CD14-positive monocyte (primary cell): Measurements from ENCODE around the gene PTPRN2. TPM values are rescaled to one million over a fixed set of nuclear protein-coding genes. Genes with fewer than 3 reads are reported as not detected.

Source experiments
- DNase-seq, 3 donors: peaks; one replicate each; pipeline ENCODE4 v3.0.0-alpha.2; 2011 to 2022
- H2AFZ ChIP-seq: 2 replicates; pipeline ENCODE4 v1.6.0; 2012; ENCODE audit warnings: mild to moderate bottlenecking, low read depth, low read length, inconsistent platforms; ENCODE audit not compliant: insufficient read depth, poor library complexity, severe bottlenecking
- H3K27ac ChIP-seq, 2 donors: 1 replicate in 1 of 2; 2 replicates in 1 of 2; pipeline ENCODE4 v1.5.1; 2012 to 2013; ENCODE audit warnings: low read length in 2 of 2, control low read depth in 1 of 2, inconsistent platforms in 1 of 2, low read depth in 1 of 2, mild to moderate bottlenecking in 1 of 2
- H3K27me3 ChIP-seq, 2 donors: one replicate each; pipeline versions ENCODE4 v1.6.0 to v1.6.1; 2011 to 2013; ENCODE audit warnings: low read length in 2 of 2; ENCODE audit not compliant: control insufficient read depth in 2 of 2, insufficient read depth in 2 of 2
- H3K36me3 ChIP-seq, 2 donors: replicated peaks in 1 of 2; 1 replicate in 1 of 2; 2 replicates in 1 of 2; pipeline versions ENCODE4 v1.5.1 to v1.6.1; 2012 to 2013; ENCODE audit warnings: low read length in 2 of 2, control low read depth in 1 of 2, inconsistent platforms in 1 of 2, mild to moderate bottlenecking in 1 of 2; ENCODE audit not compliant: insufficient read depth in 2 of 2, control insufficient read depth in 1 of 2
- H3K4me1 ChIP-seq, 2 donors: 1 replicate in 1 of 2; 2 replicates in 1 of 2; pipeline versions ENCODE4 v1.5.1 to v1.6.1; 2012 to 2013; ENCODE audit warnings: low read length in 2 of 2, control low read depth in 1 of 2, inconsistent platforms in 1 of 2, mild to moderate bottlenecking in 1 of 2, moderate library complexity in 1 of 2; ENCODE audit not compliant: insufficient read depth in 2 of 2, control insufficient read depth in 1 of 2
- H3K4me2 ChIP-seq: replicated peaks from 2 replicates; pipeline ENCODE3; 2012; ENCODE audit warnings: low read length, moderate library complexity, mild to moderate bottlenecking; ENCODE audit not compliant: poor library complexity, severe bottlenecking; ENCODE audit errors: extremely low read depth
- H3K4me3 ChIP-seq, 3 experiments: fragments of 200-600 bp in 1 of 3; sonication (generic) in 1 of 3; replicated peaks in 1 of 3; 1 replicate in 2 of 3; 2 replicates in 1 of 3; pipeline ENCODE4 v1.5.1; 2011 to 2013; ENCODE audit warnings: low read length in 3 of 3, mild to moderate bottlenecking in 3 of 3, control low read depth in 2 of 3, low read depth in 2 of 3, inconsistent platforms in 1 of 3, moderate library complexity in 1 of 3
- H3K79me2 ChIP-seq: 2 replicates; pipeline ENCODE4 v1.6.0; 2012; ENCODE audit warnings: mild to moderate bottlenecking, control low read depth, inconsistent platforms, low read length, moderate library complexity; ENCODE audit not compliant: insufficient read depth
- H3K9ac ChIP-seq: 2 replicates; pipeline ENCODE4 v1.6.0; 2017; ENCODE audit warnings: low read length, mild to moderate bottlenecking; ENCODE audit not compliant: insufficient read depth, poor library complexity, severe bottlenecking
- H3K9me3 ChIP-seq, 2 donors: replicated peaks in 1 of 2; 1 replicate in 1 of 2; 2 replicates in 1 of 2; pipeline versions ENCODE4 v1.5.1 to v1.6.1; 2012 to 2013; ENCODE audit warnings: low read length in 2 of 2, control low read depth in 1 of 2; ENCODE audit not compliant: control insufficient read depth in 1 of 2, insufficient read depth in 1 of 2
- H4K20me1 ChIP-seq: 2 replicates; pipeline ENCODE4 v1.6.0; 2012; ENCODE audit warnings: mild to moderate bottlenecking, low read length, control low read depth, moderate library complexity; ENCODE audit not compliant: insufficient read depth
- H3K27ac Mint-ChIP-seq, 7 donors: one replicate each; pipeline ENCODE4 v1.8.0; 2020; ENCODE audit warnings: mild to moderate bottlenecking in 7 of 7, mixed read lengths in 7 of 7, moderate library complexity in 6 of 7, inconsistent platforms in 2 of 7
- H3K27me3 Mint-ChIP-seq, 3 donors: one replicate each; pipeline ENCODE4 v1.8.0; 2021 to 2022; ENCODE audit warnings: low read depth in 3 of 3, mild to moderate bottlenecking in 3 of 3, mixed read lengths in 3 of 3, moderate library complexity in 3 of 3, inconsistent platforms in 1 of 3
- H3K36me3 Mint-ChIP-seq, 2 donors: one replicate each; pipeline ENCODE4 v1.8.0; 2020; ENCODE audit warnings: mixed read lengths in 2 of 2, inconsistent platforms in 1 of 2, mild to moderate bottlenecking in 1 of 2
- H3K4me1 Mint-ChIP-seq: one replicate; pipeline ENCODE4 v1.8.0; 2020; ENCODE audit warnings: mild to moderate bottlenecking, mixed read lengths
- H3K4me3 Mint-ChIP-seq, 2 donors: one replicate each; pipeline ENCODE4 v1.8.0; 2020; ENCODE audit warnings: mild to moderate bottlenecking in 2 of 2, mixed read lengths in 2 of 2, moderate library complexity in 1 of 2
- H3K9me3 Mint-ChIP-seq, 7 donors: one replicate each; pipeline ENCODE4 v1.8.0; 2020 to 2022; ENCODE audit warnings: mixed read lengths in 7 of 7, mild to moderate bottlenecking in 6 of 7, moderate library complexity in 6 of 7, inconsistent platforms in 2 of 7
- WGBS: methylation state at CpG from one replicate; pipeline ENCODE4 v1.1.5; 2013; ENCODE audit warnings: missing lambda C conversion rate; ENCODE audit not compliant: insufficient coverage; 5-methylcytosine and 5-hydroxymethylcytosine counted together
- intact Hi-C, 2 donors: fragments of 100-400 bp; cut with micrococcal nuclease; formaldehyde crosslinking; loops; one replicate each; pipeline versions ENCODE4 v1.15.0 to v1.15.1; 2023
- polyA plus RNA-seq, 3 donors: library from polyadenylated mRNA; depleted of rRNA in 1 of 3; unstranded in 2 of 3; stranded (reverse) in 1 of 3; fragments of 300-500 nt in 2 of 3; fragments of >200 nt in 1 of 3; fragmentation: Illumina TruSeq in 2 of 3; gene quantifications; 1 replicate in 2 of 3; 2 replicates in 1 of 3; pipeline ENCODE4 v1.2.3, GENCODE V29; 2012 to 2021
- TF ChIP-seq, protein P1 (sequence below): fragments of 200-600 bp; IDR thresholded peaks from one replicate; pipeline ENCODE4 v1.8.0; 2022; ENCODE audit warnings: antibody characterized with exemption, mild to moderate bottlenecking

The PTPRN2 gene
- polyA plus RNA-seq, 3 donors: 0.25 to 1.4 (median 0.97) TPM

DNA sequence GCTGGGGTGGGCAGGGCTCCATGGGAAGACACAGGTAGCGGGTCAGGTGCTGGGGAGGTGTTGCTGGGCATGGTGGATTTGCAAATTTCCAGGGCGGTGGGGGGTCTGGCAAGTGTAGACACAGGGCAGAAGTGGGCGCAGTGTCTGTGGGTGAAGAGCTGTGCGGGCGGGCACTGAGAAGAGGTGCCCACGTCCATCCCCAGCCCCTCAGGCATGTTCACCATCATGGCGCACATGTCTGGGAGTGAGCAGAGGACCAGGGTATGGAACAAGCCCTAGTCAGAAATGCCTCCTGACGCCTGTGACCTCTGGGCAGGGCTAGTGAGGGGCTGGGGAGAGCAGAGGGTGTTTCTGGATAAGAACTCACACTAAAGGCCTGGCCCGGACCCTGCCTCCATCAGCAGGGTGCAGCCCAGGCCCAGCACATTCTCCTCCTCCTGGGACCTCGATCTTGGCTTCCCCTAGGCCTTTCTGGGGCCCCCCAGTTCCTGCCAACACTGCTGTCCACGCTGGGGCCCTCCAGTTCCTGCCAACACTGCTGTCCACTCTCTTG, 612.9 kb downstream of the PTPRN2 start:
- WGBS: 90% methylated on average over 11 of the region's 11 CpGs

DNA sequence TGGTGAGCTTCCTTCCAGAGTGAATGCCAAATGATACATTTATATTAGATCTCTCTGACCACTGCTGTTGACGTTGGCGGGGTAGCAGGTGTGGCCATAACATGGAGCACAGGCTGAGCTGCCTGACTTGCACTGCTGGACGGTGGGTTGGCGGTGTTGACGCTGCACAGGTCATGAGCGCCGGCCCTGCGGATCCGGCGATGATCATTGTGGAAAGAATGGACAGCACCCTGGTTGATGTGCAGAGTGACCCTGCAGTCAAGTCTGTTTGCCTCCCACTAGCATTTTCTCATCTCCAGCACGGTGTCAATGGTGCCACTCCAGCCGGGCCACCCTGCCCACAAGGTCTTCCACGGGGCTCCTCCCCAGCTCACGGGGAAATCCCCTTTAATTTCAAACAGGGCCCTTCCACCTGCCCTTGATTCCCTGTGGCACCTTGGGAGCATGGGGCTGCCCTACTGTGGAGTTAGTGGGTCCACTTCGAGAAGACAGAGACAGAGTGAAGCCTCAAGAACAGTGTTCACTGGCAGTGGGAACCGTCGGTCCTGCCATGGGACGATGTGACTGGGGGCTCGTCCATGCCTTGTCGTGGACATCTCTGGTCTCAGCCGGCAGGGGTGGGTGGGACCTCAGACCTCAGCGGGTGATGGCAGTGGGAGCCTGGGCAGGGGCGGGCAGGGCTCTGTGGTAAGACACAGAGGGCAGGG, 613.5 kb downstream of the PTPRN2 start:
- Histone ChIP-seq H4K20me1 (no peaks in the 10 kb centered on the region), H3K4me2 (no peak overlapping the region), H3K36me3 (no peaks in the 10 kb centered on the region), H3K9ac (no peak overlapping the region), H3K27ac (no peak overlapping the region), H3K27me3 (no peaks in the 10 kb centered on the region), H3K9me3 (peaks cover 23 to 58% of the 10 kb centered on the region in 2 donors), H3K4me3 (no peak overlapping the region), H3K4me1 (no peaks in the 10 kb centered on the region), H2AFZ (no peak overlapping the region), H3K79me2 (no peaks in the 10 kb centered on the region)
- H3K4me1 Mint-ChIP-seq: no peaks in the 10 kb centered on the region
- intact Hi-C loops: no loop called here
- peaks cover 1 to 3% (median 2%) of the 10 kb centered on the region in 3 donors for H3K27me3 Mint-ChIP-seq
- 97% methylated on average over 19 of the region's 23 CpGs for WGBS
- TF ChIP-seq, protein P1, sequence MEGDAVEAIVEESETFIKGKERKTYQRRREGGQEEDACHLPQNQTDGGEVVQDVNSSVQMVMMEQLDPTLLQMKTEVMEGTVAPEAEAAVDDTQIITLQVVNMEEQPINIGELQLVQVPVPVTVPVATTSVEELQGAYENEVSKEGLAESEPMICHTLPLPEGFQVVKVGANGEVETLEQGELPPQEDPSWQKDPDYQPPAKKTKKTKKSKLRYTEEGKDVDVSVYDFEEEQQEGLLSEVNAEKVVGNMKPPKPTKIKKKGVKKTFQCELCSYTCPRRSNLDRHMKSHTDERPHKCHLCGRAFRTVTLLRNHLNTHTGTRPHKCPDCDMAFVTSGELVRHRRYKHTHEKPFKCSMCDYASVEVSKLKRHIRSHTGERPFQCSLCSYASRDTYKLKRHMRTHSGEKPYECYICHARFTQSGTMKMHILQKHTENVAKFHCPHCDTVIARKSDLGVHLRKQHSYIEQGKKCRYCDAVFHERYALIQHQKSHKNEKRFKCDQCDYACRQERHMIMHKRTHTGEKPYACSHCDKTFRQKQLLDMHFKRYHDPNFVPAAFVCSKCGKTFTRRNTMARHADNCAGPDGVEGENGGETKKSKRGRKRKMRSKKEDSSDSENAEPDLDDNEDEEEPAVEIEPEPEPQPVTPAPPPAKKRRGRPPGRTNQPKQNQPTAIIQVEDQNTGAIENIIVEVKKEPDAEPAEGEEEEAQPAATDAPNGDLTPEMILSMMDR: no peak
- no peaks in the 10 kb centered on the region for H3K36me3 Mint-ChIP-seq
- peak overlapping the region in 1 of 7 donors; percentile 24 for H3K27ac Mint-ChIP-seq
- no peak overlapping the region for H3K4me3 Mint-ChIP-seq
- peaks cover 25 to 48% (median 39%) of the 10 kb centered on the region in 7 donors for H3K9me3 Mint-ChIP-seq
- DNase-seq: no peak

More for the DNA sequence above, 612.9 kb downstream of the PTPRN2 start:
- no peaks in the 10 kb centered on the region for H3K36me3 ChIP-seq
- no peak overlapping the region for H3K4me3 Mint-ChIP-seq
- peaks cover 23 to 52% of the 10 kb centered on the region in 2 donors for H3K9me3 ChIP-seq
- H3K9me3 Mint-ChIP-seq: peaks cover 21 to 44% (median 34%) of the 10 kb centered on the region in 7 donors
- intact Hi-C loops: no loop called here
- no peak overlapping the region for H3K27ac ChIP-seq
- H3K36me3 Mint-ChIP-seq: no peaks in the 10 kb centered on the region
- no peak overlapping the region for H3K9ac ChIP-seq
- H3K27me3 ChIP-seq: no peaks in the 10 kb centered on the region
- no peak overlapping the region for H3K4me2 ChIP-seq
- H3K79me2 ChIP-seq: no peaks in the 10 kb centered on the region
- H4K20me1 ChIP-seq: no peaks in the 10 kb centered on the region
- no peak for DNase-seq
- no peak overlapping the region for H2AFZ ChIP-seq
- H3K27ac Mint-ChIP-seq: no peak overlapping the region
- no peaks in the 10 kb centered on the region for H3K4me1 ChIP-seq
- no peaks in the 10 kb centered on the region for H3K4me1 Mint-ChIP-seq
- TF ChIP-seq, protein P1: no peak
- H3K4me3 ChIP-seq: no peak overlapping the region
- H3K27me3 Mint-ChIP-seq: peaks cover 1 to 4% (median 2%) of the 10 kb centered on the region in 3 donors
